HEK293T (cell line): ENCODE measurements around the gene KLHDC7B.

Source experiments
- ARNT ChIP-seq: fragments of 450-650 bp; IDR thresholded peaks from 2 replicates; pipeline ENCODE4 v1.6.1; 2017; ENCODE audit warnings: mild to moderate bottlenecking
- BHLHE40 ChIP-seq: fragments of 450-650 bp; IDR thresholded peaks from 2 replicates; pipeline ENCODE4 v1.6.1; 2016; ENCODE audit warnings: mild to moderate bottlenecking, moderate library complexity, borderline replicate concordance
- ELF4 ChIP-seq: fragments of 450-650 bp; IDR thresholded peaks from 2 replicates; pipeline ENCODE4 v1.6.1; 2017; ENCODE audit warnings: antibody characterized with exemption
- FOXA1 ChIP-seq: fragments of 450-650 bp; IDR thresholded peaks from 2 replicates; pipeline ENCODE4 v1.6.1; 2016; ENCODE audit warnings: mild to moderate bottlenecking
- FOXM1 ChIP-seq: fragments of 450-650 bp; IDR thresholded peaks from 2 replicates; pipeline ENCODE4 v1.6.1; 2017; ENCODE audit warnings: mild to moderate bottlenecking, borderline replicate concordance
- HDGF ChIP-seq: fragments of 450-650 bp; IDR thresholded peaks from 2 replicates; pipeline ENCODE4 v1.6.1; 2017; ENCODE audit warnings: antibody characterized with exemption, borderline replicate concordance
- L3MBTL2 ChIP-seq: fragments of 450-650 bp; conservative IDR thresholded peaks from 2 replicates; pipeline ENCODE4 v1.6.1; 2016; ENCODE audit warnings: mild to moderate bottlenecking
- NFRKB ChIP-seq: fragments of 450-650 bp; IDR thresholded peaks from 2 replicates; pipeline ENCODE4 v1.6.1; 2016; ENCODE audit warnings: mild to moderate bottlenecking, moderate library complexity
- SP1 ChIP-seq: fragments of 450-650 bp; IDR thresholded peaks from 2 replicates; pipeline ENCODE4 v1.6.1; 2017
- SUZ12 ChIP-seq: fragments of 450-650 bp; IDR thresholded peaks from 2 replicates; pipeline ENCODE4 v1.6.1; 2016; ENCODE audit warnings: mild to moderate bottlenecking
- TARDBP ChIP-seq: fragments of 450-650 bp; IDR thresholded peaks from 2 replicates; pipeline ENCODE4 v1.6.1; 2016
- ZNF384 ChIP-seq: fragments of 450-650 bp; IDR thresholded peaks from 2 replicates; pipeline ENCODE4 v1.6.1; 2016

GRCh38 chr22:50545522-50546325 lies at the start of gene KLHDC7B:
- no peak for TF ChIP-seq FOXM1
- TF ChIP-seq L3MBTL2 = no peak
- TF ChIP-seq BHLHE40 = no peak
- no peak for TF ChIP-seq ARNT
- no peak for TF ChIP-seq NFRKB
- TF ChIP-seq ZNF384 = no peak
- TF ChIP-seq SUZ12 = no peak
- no peak for TF ChIP-seq ELF4
- no peak for TF ChIP-seq TARDBP
- TF ChIP-seq SP1 = no peak
- no peak for TF ChIP-seq HDGF
- TF ChIP-seq FOXA1 = no peak
